Activated naive CD4-positive, alpha-beta T cell treated with Interleukin-2 at 50 U/mL for 16 hours (primary cell): ENCODE results near the gene RAB9A.
A peak's percentile ranks its signal among the peaks of the same experiment; 100 is the strongest.
"Not testable (repeated sequence)": the region's sequence is repeated elsewhere in the genome, so short reads cannot be mapped to it uniquely, and the experiment has no call there.

Source experiments
- DNase-seq: peaks from one replicate; pipeline ENCODE4 v3.0.0-alpha.2; 2020

The RAB9A gene, protein sequence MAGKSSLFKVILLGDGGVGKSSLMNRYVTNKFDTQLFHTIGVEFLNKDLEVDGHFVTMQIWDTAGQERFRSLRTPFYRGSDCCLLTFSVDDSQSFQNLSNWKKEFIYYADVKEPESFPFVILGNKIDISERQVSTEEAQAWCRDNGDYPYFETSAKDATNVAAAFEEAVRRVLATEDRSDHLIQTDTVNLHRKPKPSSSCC

GRCh38 chrX:13688958-13689740 lies at the start of gene RAB9A:
TSS of gene RAB9A (plus strand) at chrX:13689128. CDS start at chrX:13708747, 19,619 bp downstream.
- peak; percentile 84 for DNase-seq

DNA sequence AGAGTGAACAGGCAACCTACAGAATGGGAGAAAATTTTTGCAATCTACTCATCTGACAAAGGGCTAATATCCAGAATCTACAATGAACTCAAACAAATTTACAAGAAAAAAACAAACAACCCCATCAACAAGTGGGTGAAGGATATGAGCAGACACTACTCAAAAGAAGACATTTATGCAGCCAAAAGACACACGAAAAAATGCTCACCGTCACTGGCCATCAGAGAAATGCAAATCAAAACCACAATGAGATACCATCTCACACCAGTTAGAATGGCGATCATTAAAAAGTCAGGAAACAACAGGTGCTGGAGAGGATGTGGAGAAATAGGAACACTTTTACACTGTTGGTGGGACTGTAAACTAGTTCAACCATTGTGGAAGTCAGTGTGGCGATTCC lies 47.2 kb upstream of the RAB9A start:
- DNase-seq, result not testable (repeated sequence)

GRCh38 chrX:13645464-13646153 lies 43.3 kb upstream of the RAB9A start:
- DNase-seq, result no peak

GRCh38 chrX:13646154-13646549 lies 42.8 kb upstream of the RAB9A start:
- DNase-seq, result peak; percentile 34

DNA sequence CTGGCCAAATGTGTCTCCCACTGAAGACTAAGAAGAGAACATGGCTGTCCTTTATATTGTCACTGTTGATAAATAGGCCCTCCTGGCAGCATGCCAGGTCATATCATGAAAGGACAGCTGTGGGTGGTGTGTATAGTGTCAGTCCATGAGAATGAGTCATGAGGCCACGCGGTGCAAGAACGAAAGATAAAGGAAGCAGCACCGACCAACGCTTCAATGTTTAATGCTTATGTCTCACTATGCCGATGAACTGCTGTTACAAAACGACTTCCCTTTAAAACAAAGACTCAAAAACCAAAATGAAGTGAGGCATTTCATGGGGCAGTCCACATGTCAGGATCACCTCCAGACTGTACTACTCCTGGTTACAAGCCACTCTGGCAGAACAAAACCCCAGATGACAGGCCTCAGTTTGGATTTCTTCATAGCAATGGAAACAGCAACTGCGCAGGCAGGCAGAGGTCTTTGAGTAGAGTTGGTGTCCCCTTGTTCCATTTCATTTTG lies 41.2 kb upstream of the RAB9A start:
- peak; percentile 76 for DNase-seq

DNA sequence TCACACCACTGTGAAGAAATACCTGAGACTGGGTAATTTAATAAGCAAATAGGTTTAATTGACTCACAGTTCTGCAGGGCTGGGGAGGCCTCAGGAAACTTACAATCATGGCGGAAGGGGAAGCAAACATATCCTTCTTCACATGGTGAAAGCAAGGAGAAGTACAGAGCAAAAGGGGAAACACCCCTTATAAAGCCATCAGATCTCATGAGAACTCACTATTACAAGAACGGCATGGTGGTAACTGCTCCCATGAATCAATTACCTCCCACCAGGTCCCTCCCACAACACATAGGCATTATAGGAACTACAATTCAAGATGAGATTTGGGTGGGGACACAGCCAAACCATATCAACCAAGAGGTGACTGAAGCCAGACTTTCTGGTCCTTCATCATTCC lies 40.6 kb upstream of the RAB9A start:
- DNase-seq, result not testable (repeated sequence)

- DNase-seq, result no peak
Measured at GRCh38 chrX:13649838-13650237, 39.1 kb upstream of the RAB9A start.

- no peak for DNase-seq
Measured at GRCh38 chrX:13650318-13650717, 38.6 kb upstream of the RAB9A start.

- no peak for DNase-seq
Measured at GRCh38 chrX:13651150-13651549, 37.8 kb upstream of the RAB9A start.

- DNase-seq, result no peak
Measured at GRCh38 chrX:13652287-13652793, 36.6 kb upstream of the RAB9A start.

GRCh38 chrX:13652850-13653693 lies 35.9 kb upstream of the RAB9A start, which contains the start of gene TCEANC:
TSS of gene TCEANC (plus strand) at chrX:13653141. CDS start at chrX:13662509, 9,368 bp downstream.
- DNase-seq, result peak; percentile 93

DNA sequence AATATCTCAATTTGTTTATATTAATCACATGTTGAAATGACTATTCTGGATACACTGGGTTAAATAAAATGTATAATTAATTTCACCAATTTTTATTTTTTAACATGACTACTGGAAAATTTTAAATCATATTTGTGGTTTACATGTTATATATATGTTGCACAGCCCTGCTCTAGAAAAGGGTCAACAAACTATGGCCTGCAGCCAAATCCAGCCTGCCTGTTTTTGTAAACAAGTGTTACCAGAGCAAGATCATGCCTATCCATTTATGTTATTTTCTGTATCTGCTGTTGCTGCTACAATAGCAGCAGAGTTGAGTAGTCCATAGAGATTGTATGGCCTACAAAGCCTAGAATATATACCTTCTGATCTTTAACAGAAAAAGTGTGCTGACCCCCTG lies 34.8 kb upstream of the RAB9A start:
- no peak for DNase-seq

- no peak for DNase-seq
Measured at GRCh38 chrX:13655674-13656073, 33.3 kb upstream of the RAB9A start.

DNA sequence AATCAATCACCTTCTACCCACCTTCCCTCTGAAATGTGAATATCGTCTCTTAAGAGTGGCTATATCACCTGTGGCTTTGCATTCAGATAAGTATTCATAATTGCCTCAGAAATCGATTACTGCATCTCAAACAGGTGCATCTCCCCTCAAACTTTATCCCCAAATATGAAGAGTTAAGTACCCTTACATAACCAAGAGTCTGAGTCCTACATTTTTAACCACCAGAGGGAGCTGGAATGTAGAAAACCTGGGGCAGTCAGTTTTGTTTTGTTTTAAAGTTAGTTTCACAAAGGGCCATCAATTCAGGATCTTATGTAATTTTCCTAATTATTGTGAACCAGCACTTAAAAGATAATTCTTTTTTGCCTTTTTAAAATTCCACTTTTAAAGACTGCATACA lies 30.3 kb upstream of the RAB9A start:
- DNase-seq, result no peak

DNA sequence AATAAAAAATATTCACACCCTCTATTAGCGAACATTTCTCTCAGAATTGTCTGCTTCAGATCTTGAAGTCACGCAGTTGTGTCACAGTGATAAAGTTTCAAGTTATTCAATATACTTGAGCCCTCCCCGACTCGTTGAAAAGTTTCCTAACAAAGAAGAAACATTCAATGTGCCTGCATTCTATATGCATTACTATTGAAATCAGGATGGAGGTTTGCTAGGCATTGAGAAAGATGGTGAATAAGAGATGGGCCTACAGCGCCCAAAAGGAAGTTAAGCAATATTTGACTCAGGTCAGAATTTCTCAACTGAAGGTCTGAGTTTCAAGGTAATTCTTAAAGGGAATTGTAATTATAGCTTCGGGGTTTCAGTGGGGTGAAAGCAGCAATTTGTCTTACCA lies 29.9 kb upstream of the RAB9A start:
- no peak for DNase-seq

DNA sequence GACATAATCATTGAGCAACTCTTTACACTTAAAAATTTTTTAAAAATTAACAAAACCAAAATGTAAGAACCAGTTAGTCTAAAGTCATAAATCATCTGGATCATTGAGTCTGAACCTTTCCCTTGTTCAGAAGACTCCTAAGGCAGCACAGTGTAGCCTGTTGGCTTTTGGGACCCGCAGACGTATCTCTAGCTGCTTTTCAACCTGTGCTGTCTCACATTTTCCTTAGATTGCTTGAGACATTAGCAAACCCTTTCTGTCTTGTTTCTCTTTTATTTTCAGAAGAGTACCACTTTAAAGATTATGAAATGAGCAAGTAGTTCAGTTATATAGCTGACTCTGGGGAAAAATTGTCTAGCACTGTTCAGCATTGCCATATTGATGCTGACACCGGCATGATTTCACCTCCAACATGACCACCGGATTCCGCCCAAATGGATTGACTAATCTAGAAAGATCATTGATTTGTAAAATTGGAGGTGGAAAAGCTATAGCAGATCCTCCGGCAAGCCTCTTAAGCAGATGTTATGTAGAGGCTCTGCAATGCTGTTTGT lies 27.1 kb upstream of the RAB9A start:
- peak; percentile 30 for DNase-seq

GRCh38 chrX:13662355-13662791 lies 26.6 kb upstream of the RAB9A start:
- no peak for DNase-seq

GRCh38 chrX:13664020-13664419 lies 24.9 kb upstream of the RAB9A start:
- DNase-seq, result no peak

DNA sequence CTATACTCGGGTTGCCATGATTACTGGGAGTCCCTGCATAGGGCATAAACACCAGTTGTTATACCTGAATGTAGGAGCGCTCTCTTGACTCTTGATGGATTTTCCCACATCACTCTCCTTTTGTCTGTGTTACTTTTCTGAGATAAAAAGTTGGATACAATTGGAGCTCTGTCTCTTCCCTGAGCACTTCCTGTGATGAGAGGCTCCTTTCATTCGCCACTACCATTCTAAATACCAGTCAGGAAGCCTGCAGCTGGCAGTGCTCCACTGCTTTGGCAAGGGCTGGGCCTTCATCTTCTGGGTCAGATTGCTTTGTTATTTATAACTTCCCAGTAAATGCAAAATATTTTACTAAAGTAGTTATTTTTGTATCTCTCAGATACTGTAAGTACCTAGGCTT lies 22.1 kb upstream of the RAB9A start:
- DNase-seq, result no peak

GRCh38 chrX:13667919-13668318 lies 21.0 kb upstream of the RAB9A start:
- no peak for DNase-seq

DNA sequence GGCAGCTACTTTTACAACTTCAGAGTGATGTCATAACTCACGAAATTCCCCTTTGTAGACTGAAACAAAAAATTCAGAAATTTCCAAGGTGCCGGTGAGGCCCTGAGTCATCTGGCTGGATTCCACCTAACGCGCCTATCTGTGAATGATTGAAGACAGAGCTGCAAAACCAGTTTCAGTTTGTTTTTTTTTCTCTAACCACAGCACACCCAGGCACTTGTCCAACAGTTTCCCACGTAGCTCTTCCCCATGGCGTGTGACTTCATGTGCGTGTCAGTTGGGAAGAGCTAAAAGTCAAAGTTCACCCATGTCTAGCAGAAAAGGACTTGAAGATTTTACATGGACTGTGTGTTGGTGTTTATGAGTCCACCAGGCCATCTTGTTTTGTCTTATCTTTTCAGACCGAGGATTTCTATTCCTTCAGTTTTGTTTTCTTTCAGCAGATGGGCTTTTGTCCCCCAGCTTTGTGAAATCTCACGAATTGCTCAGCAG lies 19.6 kb upstream of the RAB9A start:
- DNase-seq, result peak; percentile 67

- DNase-seq, result peak; percentile 16
Measured at GRCh38 chrX:13669755-13670154, 19.2 kb upstream of the RAB9A start.
